H9 (cell line): Measurements from ENCODE around the gene PITX3. TPM values are rescaled to one million over a fixed set of nuclear protein-coding genes. Genes with fewer than 3 reads are reported as not detected.
A peak's percentile ranks its signal among the peaks of the same experiment; 100 is the strongest.

Source experiments
- DNase-seq: peaks from one replicate; pipeline ENCODE4 v3.0.0-alpha.2; 2017
- H2AFZ ChIP-seq: one replicate; pipeline ENCODE4 v1.6.1; 2013; ENCODE audit warnings: mild to moderate bottlenecking, low read length, control low read depth, moderate library complexity
- H2AK5ac ChIP-seq: 2 replicates; pipeline ENCODE4 v1.6.1; 2013; ENCODE audit warnings: low read length, control low read depth, mixed read lengths; ENCODE audit not compliant: insufficient read length
- H2BK120ac ChIP-seq: one replicate; pipeline ENCODE4 v1.6.1; 2013; ENCODE audit warnings: low read depth, mild to moderate bottlenecking, low read length, control low read depth, inconsistent platforms; ENCODE audit not compliant: poor library complexity, severe bottlenecking
- H2BK12ac ChIP-seq: 2 replicates; pipeline ENCODE4 v1.6.1; 2013; ENCODE audit warnings: low read length, control low read depth, mixed read lengths, low read depth; ENCODE audit not compliant: insufficient read length
- H2BK15ac ChIP-seq: 2 replicates; pipeline ENCODE4 v1.6.1; 2013; ENCODE audit warnings: low read depth, low read length, control low read depth
- H2BK20ac ChIP-seq: one replicate; pipeline ENCODE4 v1.6.1; 2013; ENCODE audit warnings: low read depth, mild to moderate bottlenecking, low read length, control low read depth, inconsistent platforms; ENCODE audit not compliant: poor library complexity, severe bottlenecking
- H2BK5ac ChIP-seq: 2 replicates; pipeline ENCODE4 v1.6.1; 2013; ENCODE audit warnings: low read length, control low read depth, mixed read lengths; ENCODE audit not compliant: insufficient read length
- H3K14ac ChIP-seq: 2 replicates; pipeline ENCODE4 v1.6.1; 2013; ENCODE audit warnings: low read length, control low read depth; ENCODE audit not compliant: insufficient read depth
- H3K18ac ChIP-seq: 2 replicates; pipeline ENCODE4 v1.6.1; 2013; ENCODE audit warnings: low read depth, mild to moderate bottlenecking, mixed read lengths, low read length, control low read depth; ENCODE audit not compliant: insufficient read length
- H3K23ac ChIP-seq: 2 replicates; pipeline ENCODE4 v1.6.1; 2013; ENCODE audit warnings: low read length, control low read depth, mixed read lengths, low read depth; ENCODE audit not compliant: insufficient read length
- H3K23me2 ChIP-seq: 2 replicates; pipeline ENCODE4 v1.6.1; 2013; ENCODE audit warnings: low read depth, mild to moderate bottlenecking, mixed read lengths, low read length, control low read depth; ENCODE audit not compliant: insufficient read length, poor library complexity, severe bottlenecking
- H3K27ac ChIP-seq: 2 replicates; pipeline ENCODE4 v1.5.1; 2013; ENCODE audit warnings: low read length, control low read depth, mixed read lengths, low read depth; ENCODE audit not compliant: insufficient read length
- H3K27me3 ChIP-seq: 2 replicates; pipeline ENCODE4 v1.6.1; 2013; ENCODE audit warnings: low read length, control low read depth, inconsistent platforms; ENCODE audit not compliant: insufficient read depth
- H3K4ac ChIP-seq: 2 replicates; pipeline ENCODE4 v1.6.1; 2013; ENCODE audit warnings: low read depth, mild to moderate bottlenecking, control low read depth, inconsistent platforms, low read length, moderate library complexity
- H3K4me1 ChIP-seq: 2 replicates; pipeline ENCODE4 v1.6.1; 2013; ENCODE audit warnings: low read length, control low read depth, inconsistent platforms; ENCODE audit not compliant: insufficient read depth
- H3K4me2 ChIP-seq: 2 replicates; pipeline ENCODE4 v1.6.1; 2013; ENCODE audit warnings: low read length, control low read depth, mixed read lengths; ENCODE audit not compliant: insufficient read length, insufficient read depth
- H3K56ac ChIP-seq: 2 replicates; pipeline ENCODE4 v1.6.1; 2013; ENCODE audit warnings: low read depth, mild to moderate bottlenecking, mixed read lengths, low read length, control low read depth; ENCODE audit not compliant: insufficient read length
- H3K79me1 ChIP-seq: 2 replicates; pipeline ENCODE4 v1.6.1; 2013; ENCODE audit warnings: low read depth, mild to moderate bottlenecking, moderate library complexity, low read length, control low read depth, inconsistent platforms; ENCODE audit not compliant: insufficient read depth, poor library complexity, severe bottlenecking
- H3K79me2 ChIP-seq: 2 replicates; pipeline ENCODE4 v1.6.1; 2013; ENCODE audit warnings: low read length, control low read depth, inconsistent platforms; ENCODE audit not compliant: insufficient read depth
- H3K9ac ChIP-seq: 2 replicates; pipeline ENCODE4 v1.6.1; 2013; ENCODE audit warnings: low read length, control low read depth, mixed read lengths; ENCODE audit not compliant: insufficient read length; ENCODE audit errors: extremely low read depth
- H3K9me3 ChIP-seq: one replicate; pipeline ENCODE4 v1.6.1; 2013; ENCODE audit warnings: low read depth, low read length, inconsistent platforms; ENCODE audit not compliant: control insufficient read depth
- H3T11ph ChIP-seq: one replicate; pipeline ENCODE4 v1.6.1; 2013; ENCODE audit warnings: mild to moderate bottlenecking, low read length, control low read depth, inconsistent platforms
- H4K20me1 ChIP-seq: one replicate; pipeline ENCODE4 v1.6.1; 2013; ENCODE audit not compliant: control insufficient read depth, insufficient read length, insufficient read depth
- H4K5ac ChIP-seq: 2 replicates; pipeline ENCODE4 v1.6.1; 2013; ENCODE audit warnings: low read depth, mild to moderate bottlenecking, mixed read lengths, low read length, control low read depth; ENCODE audit not compliant: insufficient read length
- H4K8ac ChIP-seq: replicated peaks from 2 replicates; pipeline ENCODE4 v1.6.1; 2013; ENCODE audit warnings: low read length, control low read depth, mixed read lengths, low read depth; ENCODE audit not compliant: insufficient read length
- H4K91ac ChIP-seq: 2 replicates; pipeline ENCODE4 v1.6.1; 2013; ENCODE audit warnings: low read depth, mild to moderate bottlenecking, moderate library complexity, mixed read lengths, low read length, control low read depth; ENCODE audit not compliant: insufficient read length
- H3K27ac Mint-ChIP-seq, 3 experiments: 2 replicates in 2 of 3; 3 replicates in 1 of 3; pipeline ENCODE4 v1.8.0; 2020 to 2021; ENCODE audit warnings: mixed read lengths in 3 of 3, mild to moderate bottlenecking in 1 of 3, moderate library complexity in 1 of 3
- H3K27me3 Mint-ChIP-seq: 2 replicates; pipeline ENCODE4 v1.8.0; 2021; ENCODE audit warnings: low read depth, mild to moderate bottlenecking, moderate library complexity, mixed read lengths
- H3K36me3 Mint-ChIP-seq, 3 experiments: 2 replicates in 2 of 3; 3 replicates in 1 of 3; pipeline ENCODE4 v1.8.0; 2020 to 2021; ENCODE audit warnings: low read depth in 3 of 3, mixed read lengths in 3 of 3; ENCODE audit not compliant: insufficient read depth in 1 of 3
- H3K4me1 Mint-ChIP-seq, 2 experiments: 2 replicates each; pipeline ENCODE4 v1.8.0; 2020; ENCODE audit warnings: mixed read lengths in 2 of 2
- H3K4me3 Mint-ChIP-seq, 2 experiments: 2 replicates in 1 of 2; 3 replicates in 1 of 2; pipeline ENCODE4 v1.8.0; 2020 to 2021; ENCODE audit warnings: mild to moderate bottlenecking in 2 of 2, mixed read lengths in 2 of 2, moderate library complexity in 1 of 2
- H3K9me3 Mint-ChIP-seq, 2 experiments: 2 replicates in 1 of 2; 3 replicates in 1 of 2; pipeline ENCODE4 v1.8.0; 2020; ENCODE audit warnings: mild to moderate bottlenecking in 2 of 2, mixed read lengths in 2 of 2, moderate library complexity in 1 of 2
- CTCF ChIP-seq: fragments of 200-600 bp; sonication (generic); conservative IDR thresholded peaks from 3 replicates; pipeline ENCODE4 v1.8.0; 2021; ENCODE audit warnings: antibody characterized with exemption, mild to moderate bottlenecking
- WGBS: extraction: QIAGEN DNeasy Blood & Tissue Kit; methylation state at CpG from one replicate; pipeline ENCODE4 v1.1.7; 2013; ENCODE audit warnings: missing lambda C conversion rate, low lambda C conversion rate, mixed read lengths; ENCODE audit not compliant: insufficient read length; ENCODE audit errors: extremely low coverage; 5-methylcytosine and 5-hydroxymethylcytosine counted together
- long read RNA-seq: library from polyadenylated mRNA; unstranded; transcript quantifications from one replicate; pipeline ENCODE4 v2.0.0, GENCODE V29; 2020
- total RNA-seq: library from RNA; stranded (reverse); gene quantifications from 2 replicates; pipeline ENCODE4 v1.2.1, GENCODE V29; 2021

The PITX3 gene
- total RNA-seq, result not detected in 2 replicates
- long read RNA-seq, result 0 reads

GRCh38 chr10:102241444-102242117 lies at the start of gene PITX3:
TSS of gene PITX3 (minus strand) at chr10:102241512. CDS start at chr10:102232080, 9,432 bp downstream.
- Histone ChIP-seq H4K91ac (no peak within 1 kb of the TSS), H3T11ph (no peak within 1 kb of the TSS), H2BK12ac (no peak within 1 kb of the TSS), H3K79me2 (peaks cover 1% of the 10 kb centered on the region; the same call in 1 of the 2 replicates), H3K27me3 (peaks cover 55% of the 10 kb centered on the region), H3K9me3 (no peaks in the 10 kb centered on the region), H2BK15ac (no peak within 1 kb of the TSS), H4K20me1 (no peaks in the 10 kb centered on the region), H2BK120ac (no peak within 1 kb of the TSS), H3K23me2 (peaks cover 13% of the 10 kb centered on the region), H3K56ac (no peak within 1 kb of the TSS), H3K27ac (no peak within 1 kb of the TSS), H3K79me1 (no peaks in the 10 kb centered on the region), H4K5ac (no peak within 1 kb of the TSS), H3K4ac (no peak within 1 kb of the TSS), H2AK5ac (no peak within 1 kb of the TSS), H2AFZ (no peak within 1 kb of the TSS), H2BK20ac (no peak within 1 kb of the TSS), H3K4me1 (no peaks in the 10 kb centered on the region), H3K18ac (no peak within 1 kb of the TSS), H3K23ac (no peak within 1 kb of the TSS), H3K4me2 (peak within 1 kb of the TSS; percentile 82), H3K14ac (no peak within 1 kb of the TSS; the same call in 1 of the 2 replicates), H2BK5ac (no peak within 1 kb of the TSS), H3K9ac (no peak within 1 kb of the TSS), H4K8ac (no peak within 1 kb of the TSS)
- TF ChIP-seq CTCF, result 0 out of 3 replicates have a peak, but pooled peaks have one; percentile 10
- H3K27ac Mint-ChIP-seq, result peak within 1 kb of the TSS in 1 of 3 experiments; percentile 52; a peak in 1 of 7 replicates
- H3K4me3 Mint-ChIP-seq, result peak within 1 kb of the TSS; percentile 59 to 86
- no peaks in the 10 kb centered on the region; a peak in 1 of 7 replicates for H3K36me3 Mint-ChIP-seq
- H3K27me3 Mint-ChIP-seq, result peaks cover 76% of the 10 kb centered on the region
- peaks cover 28 to 29% of the 10 kb centered on the region in 2 experiments for H3K4me1 Mint-ChIP-seq
- DNase-seq, result peak; percentile 96
- WGBS, result no CpG with 5 or more reads among the region's 57 CpGs
- no peaks in the 10 kb centered on the region for H3K9me3 Mint-ChIP-seq
